SK-N-SH (cell line): ENCODE results near the gene HNRNPD. TPM values are rescaled to one million over a fixed set of nuclear protein-coding genes. Genes with fewer than 3 reads are reported as not detected.

Source experiments
- CTCF ChIA-PET: fragments of 300-600, 350-600 bp; formaldehyde crosslinking; extraction: SDS; loops from one replicate; lab custom pipeline; 2021; lab: Yijun Ruan, JAX
- POLR2A ChIA-PET: fragments of 350-600 bp; sonication (Branson Sonifier 250); formaldehyde crosslinking; extraction: SDS; loops from one replicate; lab custom pipeline; 2020; ENCODE audit warnings: antibody characterized with exemption, inconsistent platforms; lab: Yijun Ruan, JAX
- DNase-seq: peaks from one replicate; pipeline ENCODE4 v3.0.0; 2012
- H2AFZ ChIP-seq: fragments of 200-600 bp; sonication (generic); 2 replicates; pipeline ENCODE4 v1.8.1; 2016; ENCODE audit warnings: antibody characterized with exemption, mild to moderate bottlenecking, low read depth
- H3F3A ChIP-seq: fragments of 200-600 bp; sonication (generic); replicated peaks from 2 replicates; pipeline ENCODE3; 2016; ENCODE audit warnings: antibody characterized with exemption, mild to moderate bottlenecking; ENCODE audit not compliant: insufficient read depth
- H3K27ac ChIP-seq, 2 experiments: fragments of 200-500 bp in 1 of 2; fragments of 200-600 bp in 1 of 2; sonication (Bioruptor generic) in 1 of 2; sonication (generic), shearing (Covaris generic) in 1 of 2; 2 replicates each; pipeline versions ENCODE4 v1.5.1 to v1.6.1; 2014 to 2016; ENCODE audit warnings: low read depth in 2 of 2, inconsistent platforms in 1 of 2, low read length in 1 of 2, mild to moderate bottlenecking in 1 of 2, mixed read lengths in 1 of 2
- H3K27me3 ChIP-seq: fragments of 200-600 bp; sonication (generic), shearing (Covaris generic); 2 replicates; pipeline ENCODE4 v1.6.1; 2016; ENCODE audit warnings: mixed run types; ENCODE audit not compliant: insufficient read depth
- H3K36me3 ChIP-seq, 2 experiments: fragments of 200-500 bp in 1 of 2; fragments of 200-600 bp in 1 of 2; sonication (Bioruptor generic) in 1 of 2; sonication (generic) in 1 of 2; replicated peaks in 1 of 2; 2 replicates each; pipeline versions ENCODE3 to v1.5.1; 2014 to 2016; ENCODE audit warnings: low read length in 1 of 2, mild to moderate bottlenecking in 1 of 2; ENCODE audit not compliant: insufficient read depth in 2 of 2, control insufficient read depth in 1 of 2
- H3K4me1 ChIP-seq, 2 experiments: fragments of 200-500 bp in 1 of 2; fragments of 200-600 bp in 1 of 2; sonication (Bioruptor generic) in 1 of 2; sonication (generic), shearing (Covaris generic) in 1 of 2; 2 replicates each; pipeline versions ENCODE4 v1.5.1 to v1.6.1; 2014 to 2016; ENCODE audit warnings: low read depth in 1 of 2, low read length in 1 of 2, mixed run types in 1 of 2; ENCODE audit not compliant: insufficient read depth in 2 of 2, control insufficient read depth in 1 of 2
- H3K4me2 ChIP-seq: fragments of 200-600 bp; sonication (generic), shearing (Covaris generic); 2 replicates; pipeline ENCODE4 v1.6.1; 2017; ENCODE audit warnings: mixed run types
- H3K4me3 ChIP-seq, 2 experiments: fragments of 200-500 bp in 1 of 2; fragments of 200-600 bp in 1 of 2; sonication (Bioruptor generic) in 1 of 2; sonication (generic), shearing (Covaris generic) in 1 of 2; 2 replicates each; pipeline versions ENCODE4 v1.5.1 to v1.8.1; 2014 to 2016; ENCODE audit warnings: low read depth in 2 of 2, inconsistent platforms in 1 of 2, low read length in 1 of 2, mild to moderate bottlenecking in 1 of 2, mixed read lengths in 1 of 2, moderate library complexity in 1 of 2
- H3K79me2 ChIP-seq: fragments of 200-600 bp; sonication (generic); 2 replicates; pipeline ENCODE4 v1.8.1; 2017; ENCODE audit warnings: mild to moderate bottlenecking; ENCODE audit not compliant: insufficient read depth
- H3K9ac ChIP-seq: fragments of 200-600 bp; sonication (generic); 2 replicates; pipeline ENCODE4 v1.6.1; 2017; ENCODE audit warnings: mixed run types
- H3K9me2 ChIP-seq: fragments of 200-600 bp; sonication (generic); 2 replicates; pipeline ENCODE4 v1.6.1; 2017; ENCODE audit warnings: mixed run types
- H3K9me3 ChIP-seq: fragments of 200-600 bp; sonication (generic); 2 replicates; pipeline ENCODE4 v1.6.1; 2017; ENCODE audit warnings: mixed run types, mild to moderate bottlenecking, moderate library complexity
- H4K20me1 ChIP-seq: fragments of 200-600 bp; sonication (generic); 2 replicates; pipeline ENCODE4 v1.6.1; 2017; ENCODE audit warnings: mild to moderate bottlenecking, mixed run types; ENCODE audit not compliant: insufficient read depth
- ELF1 ChIP-seq: IDR thresholded peaks from 2 replicates; pipeline ENCODE4 v1.4.0; 2012
- FOXJ3 ChIP-seq: sonication (generic); formaldehyde crosslinking; IDR thresholded peaks from 2 replicates; pipeline ENCODE4 v1.5.1; 2020; ENCODE audit warnings: mild to moderate bottlenecking, missing genetic modification reagents
- IRF3 ChIP-seq: fragments of 150-350 bp; IDR thresholded peaks from 2 replicates; pipeline ENCODE4 v1.6.1; 2016; ENCODE audit warnings: mild to moderate bottlenecking, low read depth, low read length
- MXI1 ChIP-seq: IDR thresholded peaks from 2 replicates; pipeline ENCODE4 v1.6.1; 2012; ENCODE audit warnings: mild to moderate bottlenecking, low read depth, low read length, improper control_type of control experiment
- REST ChIP-seq: IDR thresholded peaks from 2 replicates; pipeline ENCODE4 v1.6.1; 2012; ENCODE audit warnings: mild to moderate bottlenecking, low read depth, low read length, moderate library complexity
- RFX5 ChIP-seq: IDR thresholded peaks from 2 replicates; pipeline ENCODE4 v1.6.1; 2012; ENCODE audit warnings: mild to moderate bottlenecking, improper control_type of control experiment, low read length
- USF1 ChIP-seq: IDR thresholded peaks from 2 replicates; pipeline ENCODE4 v1.4.0; 2012; ENCODE audit warnings: low read depth, borderline replicate concordance
- YY1 ChIP-seq: IDR thresholded peaks from 2 replicates; pipeline ENCODE4 v1.4.0; 2012; ENCODE audit warnings: low read depth, mild to moderate bottlenecking
- WGBS: methylation state at CpG from one replicate; pipeline ENCODE4 v1.1.6; 2017; ENCODE audit warnings: low lambda C conversion rate; 5-methylcytosine and 5-hydroxymethylcytosine counted together
- polyA plus RNA-seq, 3 experiments: library from polyadenylated mRNA; depleted of rRNA; stranded (reverse); fragments of >200 nt; gene quantifications; 2 replicates each; pipeline ENCODE4 v1.2.3, GENCODE V29; 2012
- TF ChIP-seq, protein P1 (sequence below): fragments of 150-350 bp; IDR thresholded peaks from 2 replicates; pipeline ENCODE4 v1.6.1; 2017; ENCODE audit warnings: antibody characterized with exemption, low read length, low read depth, borderline replicate concordance

The HNRNPD gene
- polyA plus RNA-seq, 1 of the 3 experiments (the other 2 are of a cell fraction): 286 TPM

DNA sequence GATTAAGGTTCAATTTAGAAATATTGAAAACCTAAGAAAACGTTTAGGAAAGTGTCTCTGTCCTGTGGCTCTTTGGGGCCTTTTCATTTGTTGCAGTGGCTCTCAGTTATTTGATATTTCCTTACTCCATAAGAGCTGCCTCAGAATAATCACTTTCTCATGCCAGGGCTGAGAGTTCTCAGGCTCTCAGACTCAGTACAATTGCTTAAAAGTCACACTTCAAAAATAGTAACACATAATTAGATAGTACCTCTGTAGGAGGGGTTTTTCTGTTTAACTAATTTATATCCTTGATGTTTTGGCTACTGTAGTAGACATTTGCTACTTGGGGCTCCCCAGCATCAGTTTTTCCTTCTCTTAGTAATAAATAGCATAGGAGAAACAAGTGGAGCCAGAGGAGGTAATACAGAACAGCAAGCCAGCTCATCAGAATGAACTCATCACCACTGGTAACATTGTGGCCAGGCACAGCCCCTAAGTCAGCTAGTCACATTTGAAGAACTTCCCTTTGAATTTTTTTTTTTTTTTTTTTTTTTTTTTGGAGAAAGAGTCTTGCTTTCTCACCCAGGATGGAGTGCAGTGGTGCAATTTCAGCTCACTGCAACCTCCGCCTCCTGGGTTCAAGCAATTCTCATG lies 8.0 kb upstream of the HNRNPD start (continued):
- TF ChIP-seq MXI1: no peak
- TF ChIP-seq YY1: no peak
- TF ChIP-seq FOXJ3 (CRISPR knock-in tag): no peak
- TF ChIP-seq, protein P1, sequence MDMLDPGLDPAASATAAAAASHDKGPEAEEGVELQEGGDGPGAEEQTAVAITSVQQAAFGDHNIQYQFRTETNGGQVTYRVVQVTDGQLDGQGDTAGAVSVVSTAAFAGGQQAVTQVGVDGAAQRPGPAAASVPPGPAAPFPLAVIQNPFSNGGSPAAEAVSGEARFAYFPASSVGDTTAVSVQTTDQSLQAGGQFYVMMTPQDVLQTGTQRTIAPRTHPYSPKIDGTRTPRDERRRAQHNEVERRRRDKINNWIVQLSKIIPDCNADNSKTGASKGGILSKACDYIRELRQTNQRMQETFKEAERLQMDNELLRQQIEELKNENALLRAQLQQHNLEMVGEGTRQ: no peak
- no peak for TF ChIP-seq USF1
- TF ChIP-seq IRF3: no peak
- no peak for TF ChIP-seq RFX5
- TF ChIP-seq ELF1: no peak
- TF ChIP-seq, all 33 proteins: peak for 0

- no peak overlapping the region for H2AFZ ChIP-seq
- H3K9me3 ChIP-seq: 0 out of 2 replicates have a peak, but pooled peaks cover 9% of the 10 kb centered on the region
- H3K9me2 ChIP-seq: no peaks in the 10 kb centered on the region
- no peaks in the 10 kb centered on the region for H3K27me3 ChIP-seq
- WGBS: 97% methylated on average over 3 of the region's 3 CpGs
- peaks cover 4% of the 10 kb centered on the region for H3F3A ChIP-seq
- no peak overlapping the region for H3K4me3 ChIP-seq
- no peak overlapping the region for H3K4me2 ChIP-seq
- POLR2A ChIA-PET: interaction anchor here (1.3 to 1.5 kb wide), 2 partner anchors 20 to 48 kb away, joined by 3 to 5 read pairs; no protein-coding TSS in a partner anchor
- H3K36me3 ChIP-seq: peaks cover 0 to 5% of the 10 kb centered on the region in 2 experiments
- TF ChIP-seq REST (no peak), IRF3 (no peak)
- CTCF ChIA-PET: interaction anchor here (1.6 kb wide), 1 partner anchor 48 kb away, joined by 8 read pairs; the partner anchor contains the start of gene HNRNPDL
- no peaks in the 10 kb centered on the region; a peak in 1 of 4 replicates for H3K4me1 ChIP-seq
- no peak for DNase-seq
- 0 out of 2 replicates have a peak, but pooled peaks cover under 1% of the 10 kb centered on the region for H4K20me1 ChIP-seq
- H3K9ac ChIP-seq: no peak overlapping the region
- peaks cover 37% of the 10 kb centered on the region for H3K79me2 ChIP-seq
- H3K27ac ChIP-seq: no peak overlapping the region
Observed at GRCh38 chr4:82381235-82381634, 7.4 kb upstream of the HNRNPD start.
